GM08714 (cell line): ENCODE data around the gene ST6GALNAC3.

ENCODE experiments used
- H3K4me3 ChIP-seq: fragments of 200-500 bp; sonication (Bioruptor generic); 2 replicates; pipeline ENCODE4 v1.5.1; 2014; ENCODE audit warnings: mild to moderate bottlenecking, low read length, inconsistent platforms
- ZNF274 ChIP-seq: IDR thresholded peaks from 2 replicates; pipeline ENCODE4 v1.6.1; 2012; ENCODE audit warnings: mild to moderate bottlenecking, low read depth, low read length

The ST6GALNAC3 gene

GRCh38 chr1:76677416-76678405 is 603.2 kb downstream of the ST6GALNAC3 start:
- no peak overlapping the region for H3K4me3 ChIP-seq
- no peak for TF ChIP-seq ZNF274

- no peak overlapping the region for H3K4me3 ChIP-seq
- no peak for TF ChIP-seq ZNF274
Observed at GRCh38 chr1:76679534-76680152, 605.1 kb downstream of the ST6GALNAC3 start.

- TF ChIP-seq ZNF274 = no peak
- H3K4me3 ChIP-seq = no peak overlapping the region
Observed at GRCh38 chr1:76680651-76681050, 606.1 kb downstream of the ST6GALNAC3 start.

- no peak for TF ChIP-seq ZNF274
- H3K4me3 ChIP-seq = no peak overlapping the region
Observed at GRCh38 chr1:76682138-76682537, 607.6 kb downstream of the ST6GALNAC3 start.
